SK-N-SH treated with all-trans-retinoic acid at 6 μM for 48 hours (cell line): Measurements from ENCODE around the gene CCDC148.

ENCODE experiments used
- ATAC-seq: fragments of 200-7000 bp; cut with Tn5 transposase; 3 replicates; pipeline ENCODE4 v1.9.1; 2020; ENCODE audit warnings: mild to moderate bottlenecking, moderate library complexity
- ARNTL ChIP-seq: fragments of 450-650 bp; formaldehyde crosslinking; IDR thresholded peaks from 2 replicates; pipeline ENCODE4 v1.5.0; 2020; ENCODE audit warnings: low read depth, mild to moderate bottlenecking, moderate library complexity, borderline replicate concordance
- BACH2 ChIP-seq: fragments of 250-450 bp; sonication (Bioruptor Pico); IDR thresholded peaks from 2 replicates; pipeline ENCODE4 v1.9.0; 2021; ENCODE audit warnings: mild to moderate bottlenecking, borderline replicate concordance
- CSDC2 ChIP-seq: fragments of 250-450 bp; sonication (Bioruptor Pico); IDR thresholded peaks from 2 replicates; pipeline ENCODE4 v1.5.0; 2020; ENCODE audit warnings: mild to moderate bottlenecking, moderate library complexity
- ESRRG ChIP-seq: fragments of 250-450 bp; sonication (Bioruptor Pico); IDR thresholded peaks from 2 replicates; pipeline ENCODE4 v1.6.1; 2021; ENCODE audit warnings: mild to moderate bottlenecking
- GLIS3 ChIP-seq: fragments of 250-450 bp; sonication (Bioruptor Pico); IDR thresholded peaks from 2 replicates; pipeline ENCODE4 v1.5.0; 2020; ENCODE audit warnings: mild to moderate bottlenecking, moderate library complexity
- ISL1 ChIP-seq: fragments of 250-450 bp; sonication (Bioruptor Pico); IDR thresholded peaks from 2 replicates; pipeline ENCODE4 v2.1.2; 2022; ENCODE audit warnings: mild to moderate bottlenecking, moderate library complexity
- OSR1 ChIP-seq: fragments of 250-450 bp; sonication (Bioruptor Pico); IDR thresholded peaks from 2 replicates; pipeline ENCODE4 v1.8.0; 2022; ENCODE audit warnings: moderate library complexity, mild to moderate bottlenecking, inconsistent platforms
- PPARA ChIP-seq: fragments of 250-450 bp; sonication (Bioruptor Pico); IDR thresholded peaks from 2 replicates; pipeline ENCODE4 v1.5.0; 2020; ENCODE audit warnings: mild to moderate bottlenecking, borderline replicate concordance
- RARB ChIP-seq: fragments of 250-450 bp; sonication (Bioruptor Pico); IDR thresholded peaks from 2 replicates; pipeline ENCODE4 v1.8.0; 2021; ENCODE audit warnings: mild to moderate bottlenecking, moderate library complexity
- SNAI2 ChIP-seq: fragments of 250-450 bp; sonication (Bioruptor Pico); IDR thresholded peaks from 2 replicates; pipeline ENCODE4 v1.5.0; 2020; ENCODE audit warnings: mild to moderate bottlenecking, moderate library complexity
- TCF4 ChIP-seq: fragments of 250-450 bp; sonication (Bioruptor Pico); IDR thresholded peaks from 2 replicates; pipeline ENCODE4 v1.8.0; 2021; ENCODE audit warnings: mild to moderate bottlenecking, moderate library complexity, borderline replicate concordance
- TOX ChIP-seq: fragments of 250-450 bp; sonication (Bioruptor Pico); IDR thresholded peaks from 2 replicates; pipeline ENCODE4 v1.8.0; 2021; ENCODE audit warnings: mild to moderate bottlenecking, moderate library complexity, borderline replicate concordance
- ZC3H10 ChIP-seq: fragments of 250-450 bp; sonication (Bioruptor Pico); IDR thresholded peaks from 2 replicates; pipeline ENCODE4 v1.5.1; 2021; ENCODE audit warnings: mild to moderate bottlenecking, moderate library complexity
- ZFP3 ChIP-seq: fragments of 250-450 bp; sonication (Bioruptor Pico); IDR thresholded peaks from 2 replicates; pipeline ENCODE4 v1.5.0; 2020; ENCODE audit warnings: mild to moderate bottlenecking, moderate library complexity
- ZFP30 ChIP-seq: fragments of 450-650 bp; formaldehyde crosslinking; IDR thresholded peaks from 2 replicates; pipeline ENCODE4 v1.5.0; 2022; ENCODE audit warnings: mild to moderate bottlenecking, moderate library complexity
- ZNF70 ChIP-seq: fragments of 450-650 bp; formaldehyde crosslinking; IDR thresholded peaks from 2 replicates; pipeline ENCODE4 v1.5.0; 2020; ENCODE audit warnings: mild to moderate bottlenecking, moderate library complexity
- ZNF8 ChIP-seq: fragments of 450-650 bp; formaldehyde crosslinking; IDR thresholded peaks from 2 replicates; pipeline ENCODE4 v1.5.0; 2020; ENCODE audit warnings: mild to moderate bottlenecking, moderate library complexity
- TF ChIP-seq, protein P1 (sequence below): fragments of 250-450 bp; sonication (Bioruptor Pico); IDR thresholded peaks from 2 replicates; pipeline ENCODE4 v1.5.1; 2021; ENCODE audit warnings: mild to moderate bottlenecking, moderate library complexity
- TF ChIP-seq, protein P2 (sequence below): fragments of 250-450 bp; sonication (Bioruptor Pico); IDR thresholded peaks from 2 replicates; pipeline ENCODE4 v1.8.0; 2020; ENCODE audit warnings: mild to moderate bottlenecking, moderate library complexity, borderline replicate concordance
- TF ChIP-seq, protein P3 (sequence below): fragments of 250-450 bp; sonication (Bioruptor Pico); IDR thresholded peaks from 2 replicates; pipeline ENCODE4 v1.8.0; 2021; ENCODE audit warnings: low read depth, mild to moderate bottlenecking, moderate library complexity, borderline replicate concordance
- TF ChIP-seq, protein P4 (sequence below): fragments of 250-450 bp; sonication (Bioruptor Pico); IDR thresholded peaks from 2 replicates; pipeline ENCODE4 v1.5.1; 2020; ENCODE audit warnings: low read depth, mild to moderate bottlenecking, moderate library complexity
- TF ChIP-seq, protein P5 (sequence below): fragments of 250-450 bp; sonication (Bioruptor Pico); IDR thresholded peaks from 2 replicates; pipeline ENCODE4 v1.5.0; 2020; ENCODE audit warnings: mild to moderate bottlenecking, moderate library complexity

The CCDC148 gene

DNA sequence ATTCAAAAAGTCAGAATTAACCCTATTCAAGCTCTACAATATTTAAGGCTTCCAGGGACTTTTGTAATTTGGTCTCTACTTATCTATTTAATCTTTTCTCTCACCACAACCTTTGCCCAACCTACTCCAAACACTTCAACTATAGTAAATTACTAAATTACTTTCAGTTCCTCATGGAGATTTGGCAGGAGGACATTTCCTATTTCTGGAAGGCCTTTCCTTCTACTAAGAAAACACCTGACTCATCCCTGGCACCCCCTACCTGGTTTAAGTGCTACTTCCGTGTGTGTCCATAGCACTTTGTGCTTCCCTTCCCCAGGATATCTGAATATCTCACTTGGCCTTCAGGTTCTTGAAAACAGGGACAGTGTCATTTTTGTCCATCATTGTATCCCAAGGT, 258.6 kb downstream of the CCDC148 start (continued):
- TF ChIP-seq, protein P1, sequence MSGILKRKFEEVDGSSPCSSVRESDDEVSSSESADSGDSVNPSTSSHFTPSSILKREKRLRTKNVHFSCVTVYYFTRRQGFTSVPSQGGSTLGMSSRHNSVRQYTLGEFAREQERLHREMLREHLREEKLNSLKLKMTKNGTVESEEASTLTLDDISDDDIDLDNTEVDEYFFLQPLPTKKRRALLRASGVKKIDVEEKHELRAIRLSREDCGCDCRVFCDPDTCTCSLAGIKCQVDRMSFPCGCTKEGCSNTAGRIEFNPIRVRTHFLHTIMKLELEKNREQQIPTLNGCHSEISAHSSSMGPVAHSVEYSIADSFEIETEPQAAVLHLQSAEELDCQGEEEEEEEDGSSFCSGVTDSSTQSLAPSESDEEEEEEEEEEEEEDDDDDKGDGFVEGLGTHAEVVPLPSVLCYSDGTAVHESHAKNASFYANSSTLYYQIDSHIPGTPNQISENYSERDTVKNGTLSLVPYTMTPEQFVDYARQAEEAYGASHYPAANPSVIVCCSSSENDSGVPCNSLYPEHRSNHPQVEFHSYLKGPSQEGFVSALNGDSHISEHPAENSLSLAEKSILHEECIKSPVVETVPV (CRISPR knock-in tag), result no peak

DNA sequence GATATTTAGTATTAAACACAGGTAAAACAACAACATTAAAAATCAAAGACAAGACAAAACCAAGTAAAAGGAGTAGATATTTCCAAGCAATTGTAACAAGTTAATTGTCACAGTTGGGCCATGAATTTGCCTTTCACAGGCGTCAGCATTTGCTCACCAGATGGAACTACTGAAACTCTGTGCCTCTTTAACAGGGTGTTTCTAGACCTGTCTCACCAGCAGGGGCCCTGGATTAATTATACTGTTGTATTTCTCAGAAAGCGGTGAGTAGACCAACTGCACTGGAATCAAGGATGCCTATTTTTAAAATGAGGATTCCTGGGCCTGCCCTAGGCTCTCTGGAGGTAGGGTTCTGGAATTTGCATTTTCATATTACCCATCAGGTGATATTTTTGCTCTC, 262.3 kb downstream of the CCDC148 start:
- ATAC-seq, result no peak
- TF ChIP-seq OSR1 (no peak), ZFP30 (CRISPR knock-in tag) (no peak), ARNTL (CRISPR knock-in tag) (no peak), PPARA (CRISPR knock-in tag) (no peak), GLIS3 (CRISPR knock-in tag) (no peak), SNAI2 (CRISPR knock-in tag) (no peak), CSDC2 (CRISPR knock-in tag) (no peak), TCF4 (CRISPR knock-in tag) (no peak), BACH2 (CRISPR knock-in tag) (no peak), ZFP3 (CRISPR knock-in tag) (no peak), ZNF8 (CRISPR knock-in tag) (no peak), TOX (no peak), ZNF70 (CRISPR knock-in tag) (no peak), ESRRG (CRISPR knock-in tag) (no peak), RARB (CRISPR knock-in tag) (no peak)
- TF ChIP-seq, protein P2, sequence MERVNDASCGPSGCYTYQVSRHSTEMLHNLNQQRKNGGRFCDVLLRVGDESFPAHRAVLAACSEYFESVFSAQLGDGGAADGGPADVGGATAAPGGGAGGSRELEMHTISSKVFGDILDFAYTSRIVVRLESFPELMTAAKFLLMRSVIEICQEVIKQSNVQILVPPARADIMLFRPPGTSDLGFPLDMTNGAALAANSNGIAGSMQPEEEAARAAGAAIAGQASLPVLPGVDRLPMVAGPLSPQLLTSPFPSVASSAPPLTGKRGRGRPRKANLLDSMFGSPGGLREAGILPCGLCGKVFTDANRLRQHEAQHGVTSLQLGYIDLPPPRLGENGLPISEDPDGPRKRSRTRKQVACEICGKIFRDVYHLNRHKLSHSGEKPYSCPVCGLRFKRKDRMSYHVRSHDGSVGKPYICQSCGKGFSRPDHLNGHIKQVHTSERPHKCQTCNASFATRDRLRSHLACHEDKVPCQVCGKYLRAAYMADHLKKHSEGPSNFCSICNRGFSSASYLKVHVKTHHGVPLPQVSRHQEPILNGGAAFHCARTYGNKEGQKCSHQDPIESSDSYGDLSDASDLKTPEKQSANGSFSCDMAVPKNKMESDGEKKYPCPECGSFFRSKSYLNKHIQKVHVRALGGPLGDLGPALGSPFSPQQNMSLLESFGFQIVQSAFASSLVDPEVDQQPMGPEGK, result no peak
- TF ChIP-seq, protein P1 (CRISPR knock-in tag), result no peak
- TF ChIP-seq, protein P3, sequence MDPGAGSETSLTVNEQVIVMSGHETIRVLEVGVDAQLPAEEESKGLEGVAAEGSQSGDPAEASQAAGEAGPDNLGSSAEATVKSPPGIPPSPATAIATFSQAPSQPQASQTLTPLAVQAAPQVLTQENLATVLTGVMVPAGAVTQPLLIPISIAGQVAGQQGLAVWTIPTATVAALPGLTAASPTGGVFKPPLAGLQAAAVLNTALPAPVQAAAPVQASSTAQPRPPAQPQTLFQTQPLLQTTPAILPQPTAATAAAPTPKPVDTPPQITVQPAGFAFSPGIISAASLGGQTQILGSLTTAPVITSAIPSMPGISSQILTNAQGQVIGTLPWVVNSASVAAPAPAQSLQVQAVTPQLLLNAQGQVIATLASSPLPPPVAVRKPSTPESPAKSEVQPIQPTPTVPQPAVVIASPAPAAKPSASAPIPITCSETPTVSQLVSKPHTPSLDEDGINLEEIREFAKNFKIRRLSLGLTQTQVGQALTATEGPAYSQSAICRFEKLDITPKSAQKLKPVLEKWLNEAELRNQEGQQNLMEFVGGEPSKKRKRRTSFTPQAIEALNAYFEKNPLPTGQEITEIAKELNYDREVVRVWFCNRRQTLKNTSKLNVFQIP (CRISPR knock-in tag), result no peak
- TF ChIP-seq, protein P4, sequence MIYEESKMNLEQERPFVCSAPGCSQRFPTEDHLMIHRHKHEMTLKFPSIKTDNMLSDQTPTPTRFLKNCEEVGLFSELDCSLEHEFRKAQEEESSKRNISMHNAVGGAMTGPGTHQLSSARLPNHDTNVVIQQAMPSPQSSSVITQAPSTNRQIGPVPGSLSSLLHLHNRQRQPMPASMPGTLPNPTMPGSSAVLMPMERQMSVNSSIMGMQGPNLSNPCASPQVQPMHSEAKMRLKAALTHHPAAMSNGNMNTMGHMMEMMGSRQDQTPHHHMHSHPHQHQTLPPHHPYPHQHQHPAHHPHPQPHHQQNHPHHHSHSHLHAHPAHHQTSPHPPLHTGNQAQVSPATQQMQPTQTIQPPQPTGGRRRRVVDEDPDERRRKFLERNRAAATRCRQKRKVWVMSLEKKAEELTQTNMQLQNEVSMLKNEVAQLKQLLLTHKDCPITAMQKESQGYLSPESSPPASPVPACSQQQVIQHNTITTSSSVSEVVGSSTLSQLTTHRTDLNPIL (CRISPR knock-in tag), result no peak

DNA sequence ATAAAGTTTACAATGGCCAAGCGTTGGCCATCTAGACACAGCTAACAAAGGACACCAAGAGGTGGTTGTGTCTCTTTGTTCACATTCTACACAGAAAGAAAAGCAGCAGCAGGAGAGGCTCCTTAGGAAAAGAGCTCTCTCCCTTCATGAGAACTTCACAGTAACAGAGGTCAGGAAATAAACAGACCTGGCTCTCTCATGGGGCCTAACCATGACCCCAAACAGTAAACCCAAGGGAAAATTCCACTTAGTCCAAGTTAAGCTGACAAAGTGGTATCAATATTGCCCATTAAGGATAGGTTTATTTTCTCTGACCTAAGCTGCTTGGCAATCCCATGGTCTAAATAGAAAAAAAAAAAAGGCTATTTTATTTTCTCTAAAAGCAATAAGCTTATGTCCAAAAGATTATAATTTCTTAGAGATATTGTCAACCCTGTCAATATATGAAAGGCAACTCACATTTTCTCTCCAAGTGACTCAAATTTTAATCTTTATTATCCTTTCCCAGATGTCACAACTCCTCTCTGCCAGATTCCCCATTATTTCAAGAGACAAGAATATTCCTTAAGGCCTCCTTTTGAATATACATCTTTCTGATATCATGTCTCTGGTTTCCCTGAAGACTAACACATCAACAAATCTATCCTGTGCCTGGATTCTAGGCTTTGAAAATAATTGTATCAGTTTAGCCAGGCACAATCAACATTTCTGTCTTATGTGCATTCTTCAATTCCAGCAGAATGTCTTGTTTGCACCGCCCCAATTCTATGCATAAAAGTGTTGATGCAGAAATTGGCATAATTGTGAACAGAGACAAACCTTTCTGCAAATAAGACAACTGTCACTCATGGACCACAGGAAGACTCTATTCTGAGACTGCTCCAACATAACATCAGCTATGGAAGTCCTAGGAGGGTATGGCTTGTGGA, 263.8 kb downstream of the CCDC148 start:
- no peak for ATAC-seq
- TF ChIP-seq, protein P5, sequence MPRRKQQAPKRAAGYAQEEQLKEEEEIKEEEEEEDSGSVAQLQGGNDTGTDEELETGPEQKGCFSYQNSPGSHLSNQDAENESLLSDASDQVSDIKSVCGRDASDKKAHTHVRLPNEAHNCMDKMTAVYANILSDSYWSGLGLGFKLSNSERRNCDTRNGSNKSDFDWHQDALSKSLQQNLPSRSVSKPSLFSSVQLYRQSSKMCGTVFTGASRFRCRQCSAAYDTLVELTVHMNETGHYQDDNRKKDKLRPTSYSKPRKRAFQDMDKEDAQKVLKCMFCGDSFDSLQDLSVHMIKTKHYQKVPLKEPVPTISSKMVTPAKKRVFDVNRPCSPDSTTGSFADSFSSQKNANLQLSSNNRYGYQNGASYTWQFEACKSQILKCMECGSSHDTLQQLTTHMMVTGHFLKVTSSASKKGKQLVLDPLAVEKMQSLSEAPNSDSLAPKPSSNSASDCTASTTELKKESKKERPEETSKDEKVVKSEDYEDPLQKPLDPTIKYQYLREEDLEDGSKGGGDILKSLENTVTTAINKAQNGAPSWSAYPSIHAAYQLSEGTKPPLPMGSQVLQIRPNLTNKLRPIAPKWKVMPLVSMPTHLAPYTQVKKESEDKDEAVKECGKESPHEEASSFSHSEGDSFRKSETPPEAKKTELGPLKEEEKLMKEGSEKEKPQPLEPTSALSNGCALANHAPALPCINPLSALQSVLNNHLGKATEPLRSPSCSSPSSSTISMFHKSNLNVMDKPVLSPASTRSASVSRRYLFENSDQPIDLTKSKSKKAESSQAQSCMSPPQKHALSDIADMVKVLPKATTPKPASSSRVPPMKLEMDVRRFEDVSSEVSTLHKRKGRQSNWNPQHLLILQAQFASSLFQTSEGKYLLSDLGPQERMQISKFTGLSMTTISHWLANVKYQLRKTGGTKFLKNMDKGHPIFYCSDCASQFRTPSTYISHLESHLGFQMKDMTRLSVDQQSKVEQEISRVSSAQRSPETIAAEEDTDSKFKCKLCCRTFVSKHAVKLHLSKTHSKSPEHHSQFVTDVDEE (CRISPR knock-in tag), result no peak
- TF ChIP-seq ZC3H10 (CRISPR knock-in tag) (no peak), TCF4 (CRISPR knock-in tag) (no peak), GLIS3 (CRISPR knock-in tag) (no peak), CSDC2 (CRISPR knock-in tag) (no peak), ESRRG (CRISPR knock-in tag) (no peak), PPARA (CRISPR knock-in tag) (no peak), ZFP3 (CRISPR knock-in tag) (no peak), RARB (CRISPR knock-in tag) (no peak), ISL1 (no peak), TOX (no peak), ARNTL (CRISPR knock-in tag) (no peak)
- TF ChIP-seq, protein P2, result no peak
- TF ChIP-seq, protein P1 (CRISPR knock-in tag), result no peak
